Cardiac septum (tissue), 1 donor: ENCODE data around the gene ERCC6L. TPM values are rescaled to one million over a fixed set of nuclear protein-coding genes. Genes with fewer than 3 reads are reported as not detected.
"Not testable (repeated sequence)": the region's sequence is repeated elsewhere in the genome, so short reads cannot be mapped to it uniquely, and the experiment has no call there.

Experiments used
- DNase-seq: peaks from one replicate; pipeline ENCODE4 v3.0.0-alpha.2; 2020; ENCODE audit warnings: low spot score
- intact Hi-C: fragments of 100-400 bp; cut with DNase I; formaldehyde crosslinking; loops from one replicate; pipeline ENCODE4 v1.14.0; 2022
- total RNA-seq: library from RNA; stranded (reverse); fragmentation: NEBNext Ultra II Directional; extraction: Animal tissue kit (Norgen Biotek cat#: 25700); gene quantifications from one replicate; pipeline ENCODE4 v1.2.1, GENCODE V29; 2021
- donor health status: DM: no; HTN: no; CAD: no.

Gene ERCC6L
- total RNA-seq, 1 donor from 2014 or later: 0.08 TPM

- peak; percentile 94 for DNase-seq
- intact Hi-C loops: loop anchor here (5.0 kb wide), 1 partner anchor 49 kb away; the partner anchor contains the start of gene RTL5
Measured at GRCh38 chrX:72181178-72182125, 57.4 kb downstream of the ERCC6L start, which contains the start of gene PIN4. Gene PIN4 (plus strand): TSS chrX:72181757. CDS start chrX:72181786, 29 bp downstream.

DNA sequence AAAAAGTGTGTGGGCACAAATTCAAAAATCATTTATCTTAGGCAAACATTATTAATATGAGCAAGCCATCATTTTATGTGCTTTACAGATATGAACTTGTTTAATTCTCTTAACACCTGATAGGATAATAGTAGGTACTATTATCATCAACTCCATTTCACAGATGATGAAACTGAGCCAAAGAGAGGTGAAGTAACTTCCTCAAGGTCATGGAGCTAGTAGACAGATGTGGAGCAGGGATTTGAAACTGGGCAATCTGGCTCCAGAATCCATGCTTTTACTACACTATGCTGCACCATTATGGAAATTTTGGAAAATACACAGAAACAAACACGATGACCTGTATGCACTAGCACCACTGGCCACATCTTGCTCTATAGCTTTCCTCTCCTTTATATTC lies 58.3 kb downstream of the ERCC6L start:
- intact Hi-C loops: loop anchor here (5.0 kb wide), 1 partner anchor 48 kb away; the partner anchor contains the start of gene RTL5
- no peak for DNase-seq

- DNase-seq: no peak
- intact Hi-C loops: no loop called here
Measured at GRCh38 chrX:72176981-72177380, 61.8 kb downstream of the ERCC6L start.

- intact Hi-C loops, DNase-seq: not testable (repeated sequence)
Measured at GRCh38 chrX:72176289-72176688, 62.5 kb downstream of the ERCC6L start.

DNA sequence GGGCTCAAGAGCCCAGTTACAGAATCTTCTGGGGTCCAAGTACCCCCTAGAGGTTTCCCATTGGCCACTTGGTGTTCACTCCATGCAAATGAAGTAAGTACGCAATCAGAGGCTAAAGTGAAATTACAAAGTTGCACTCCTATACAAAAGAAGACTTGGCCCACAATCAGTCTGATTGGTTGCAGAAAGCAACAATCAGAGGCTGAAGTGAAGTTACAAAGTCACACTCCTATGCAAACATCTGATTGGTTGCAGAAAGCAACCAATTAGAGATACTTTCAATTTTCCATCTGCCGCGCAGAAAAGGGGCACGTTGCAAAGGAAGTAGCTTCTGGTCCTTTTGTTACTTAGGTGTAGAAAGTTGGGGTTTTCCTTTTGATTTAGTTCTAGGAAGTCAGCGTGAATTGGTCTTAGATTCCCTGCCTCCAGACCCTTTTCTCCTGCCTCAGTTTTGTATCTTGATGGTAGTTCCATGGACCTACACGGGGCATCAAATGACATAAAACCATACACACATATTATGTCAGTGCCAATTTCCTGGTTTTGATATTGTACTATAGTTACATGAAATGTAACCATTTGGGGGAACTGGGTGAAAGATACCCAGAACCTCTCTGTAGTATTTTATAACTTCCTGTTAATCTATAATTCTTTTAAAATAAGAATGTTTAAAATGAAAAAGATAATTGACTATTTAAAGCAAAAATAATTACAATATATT lies 69.7 kb downstream of the ERCC6L start:
- no peak for DNase-seq
- intact Hi-C loops: no loop called here

- no peak for DNase-seq
- intact Hi-C loops: no loop called here
Measured at GRCh38 chrX:72165551-72165950, 73.3 kb downstream of the ERCC6L start.

- DNase-seq: no peak
- intact Hi-C loops: no loop called here
Measured at GRCh38 chrX:72159769-72160168, 79.1 kb downstream of the ERCC6L start.

GRCh38 chrX:72158773-72159172 lies 80.1 kb downstream of the ERCC6L start:
- intact Hi-C loops: no loop called here
- DNase-seq: no peak

Other genes with a start within 250 kb of the ERCC6L start
- gene RTL5, start 107.1 kb downstream of the ERCC6L start, total RNA-seq: 6.3 TPM
- gene PIN4, start 57.3 kb downstream of the ERCC6L start, total RNA-seq: 8.5 TPM
- 413 TPM for gene RPS4X, start 38.2 kb upstream of the ERCC6L start, total RNA-seq
- 2.1 TPM for gene CITED1, start 66.9 kb upstream of the ERCC6L start, total RNA-seq